Measurements from ENCODE around the gene PPIG. TPM values are rescaled to one million over a fixed set of nuclear protein-coding genes. Genes with fewer than 3 reads are reported as not detected.

The PPIG gene
- total and polyA plus RNA-seq, 2 donors (not counting 1 experiment from before 2014, with no cell fraction given), result 21.5 to 78.6 TPM

DNA sequence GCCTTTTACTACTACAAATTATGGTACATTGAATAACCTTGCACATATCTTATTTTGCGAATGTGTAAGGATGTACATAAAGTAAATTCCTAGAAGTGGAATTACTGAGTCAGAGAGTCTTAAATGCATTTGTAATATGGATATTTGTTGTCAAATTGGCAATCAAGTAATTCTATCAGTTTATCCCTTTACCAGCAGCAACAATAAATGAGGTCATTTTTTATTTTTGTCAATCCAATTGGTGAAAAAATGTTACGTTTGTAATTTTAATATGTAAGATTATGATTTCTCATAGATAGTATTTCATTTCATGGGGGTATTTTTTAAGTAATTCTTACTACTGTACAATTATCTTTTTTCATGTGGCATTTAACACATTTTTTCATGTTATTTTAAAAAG is 14.8 kb downstream of the PPIG start:
- TF ChIP-seq, protein P1, sequence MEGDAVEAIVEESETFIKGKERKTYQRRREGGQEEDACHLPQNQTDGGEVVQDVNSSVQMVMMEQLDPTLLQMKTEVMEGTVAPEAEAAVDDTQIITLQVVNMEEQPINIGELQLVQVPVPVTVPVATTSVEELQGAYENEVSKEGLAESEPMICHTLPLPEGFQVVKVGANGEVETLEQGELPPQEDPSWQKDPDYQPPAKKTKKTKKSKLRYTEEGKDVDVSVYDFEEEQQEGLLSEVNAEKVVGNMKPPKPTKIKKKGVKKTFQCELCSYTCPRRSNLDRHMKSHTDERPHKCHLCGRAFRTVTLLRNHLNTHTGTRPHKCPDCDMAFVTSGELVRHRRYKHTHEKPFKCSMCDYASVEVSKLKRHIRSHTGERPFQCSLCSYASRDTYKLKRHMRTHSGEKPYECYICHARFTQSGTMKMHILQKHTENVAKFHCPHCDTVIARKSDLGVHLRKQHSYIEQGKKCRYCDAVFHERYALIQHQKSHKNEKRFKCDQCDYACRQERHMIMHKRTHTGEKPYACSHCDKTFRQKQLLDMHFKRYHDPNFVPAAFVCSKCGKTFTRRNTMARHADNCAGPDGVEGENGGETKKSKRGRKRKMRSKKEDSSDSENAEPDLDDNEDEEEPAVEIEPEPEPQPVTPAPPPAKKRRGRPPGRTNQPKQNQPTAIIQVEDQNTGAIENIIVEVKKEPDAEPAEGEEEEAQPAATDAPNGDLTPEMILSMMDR (IDR thresholded peaks at IDR 0.05), result no peak
- no peak for TF ChIP-seq EZH2 (IDR thresholded peaks at IDR 0.05; ENCODE audit: borderline replicate concordance, insufficient read depth, low read depth, low read length, poor library complexity, severe bottlenecking)
- no peaks in the 10 kb centered on the region for H3K9me3 Mint-ChIP-seq (ENCODE audit: insufficient read depth)
- CTCF ChIA-PET, result no interaction called here
- DNase-seq (no peak), ATAC-seq (ENCODE audit: low read depth) (no peak)
- no peak overlapping the region for H3K27ac Mint-ChIP-seq
- Histone ChIP-seq H3K27me3 (replicated peaks in 1 of 4; ENCODE audit: control extremely low read depth in 1 of 4, control insufficient read depth in 3 of 4, insufficient read depth in 4 of 4, low read length in 3 of 4) (no peaks in the 10 kb centered on the region), H2AFZ (ENCODE audit: insufficient read depth, low read depth, low read length, poor library complexity, severe bottlenecking) (no peak overlapping the region), H3K4me2 (replicated peaks; ENCODE audit: low read depth, low read length, poor library complexity, severe bottlenecking) (no peak overlapping the region), H3K9me3 (ENCODE audit: control extremely low read depth in 1 of 3, control insufficient read depth in 2 of 3, insufficient read depth in 1 of 3, low read length in 2 of 3) (no peaks in the 10 kb centered on the region), H3K4me1 (ENCODE audit: control insufficient read depth in 2 of 2, insufficient read depth in 2 of 2, low read length in 2 of 2) (no peaks in the 10 kb centered on the region), H3K9ac (ENCODE audit: low read length) (no peak overlapping the region), H3K4me3 (ENCODE audit: control extremely low read depth in 1 of 5, extremely low read depth in 1 of 5, insufficient read depth in 1 of 5, low read depth in 2 of 5, low read length in 4 of 5) (no peak overlapping the region), H4K20me1 (ENCODE audit: control insufficient read depth, insufficient read depth, low read length, poor library complexity, severe bottlenecking) (peaks cover 79% of the 10 kb centered on the region), H3K79me2 (ENCODE audit: control insufficient read depth, insufficient read depth, low read length) (peaks cover 86% of the 10 kb centered on the region), H3K27ac (ENCODE audit: low read length in 2 of 2) (no peak overlapping the region), H3K36me3 (replicated peaks in 1 of 2; ENCODE audit: control extremely low read depth in 1 of 2, control insufficient read depth in 1 of 2, extremely low read depth in 1 of 2, insufficient read depth in 2 of 2, low read length in 1 of 2) (peaks cover 0 to 3% of the 10 kb centered on the region in 2 experiments)
- intact Hi-C loops (cut with micrococcal nuclease), result no loop called here
- H3K4me3 Mint-ChIP-seq, result no peak overlapping the region
- no peaks in the 10 kb centered on the region for H3K27me3 Mint-ChIP-seq
- peaks cover 20% of the 10 kb centered on the region for H3K4me1 Mint-ChIP-seq
- POLR2A ChIA-PET, result no interaction called here
- WGBS (ENCODE audit: insufficient coverage), result no CpG with 5 or more reads among the region's 2 CpGs

DNA sequence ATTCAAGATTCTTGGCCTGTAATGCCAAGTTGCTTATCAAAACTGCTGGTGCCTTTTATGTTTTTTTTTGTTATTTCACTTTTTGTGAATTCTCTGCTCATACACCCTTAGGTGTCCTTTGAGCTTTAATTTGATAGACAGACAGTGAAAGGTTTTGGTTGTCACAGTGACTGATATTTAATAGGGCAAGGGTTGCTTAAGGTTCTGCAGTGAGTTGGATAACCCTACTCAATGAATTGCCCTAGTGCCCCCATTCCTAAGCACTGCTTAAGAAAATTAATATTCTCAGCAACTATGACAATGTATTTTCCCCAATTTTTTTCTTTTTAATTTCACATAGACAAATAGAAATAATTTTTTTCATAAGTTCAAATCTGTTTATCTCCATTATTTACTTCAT is 15.4 kb downstream of the PPIG start:
- intact Hi-C loops (cut with micrococcal nuclease), result no loop called here
- Histone ChIP-seq H3K4me3 (ENCODE audit: control extremely low read depth in 1 of 5, extremely low read depth in 1 of 5, insufficient read depth in 1 of 5, low read depth in 2 of 5, low read length in 4 of 5) (no peak overlapping the region), H3K27me3 (replicated peaks in 1 of 4; ENCODE audit: control extremely low read depth in 1 of 4, control insufficient read depth in 3 of 4, insufficient read depth in 4 of 4, low read length in 3 of 4) (no peaks in the 10 kb centered on the region), H2AFZ (ENCODE audit: insufficient read depth, low read depth, low read length, poor library complexity, severe bottlenecking) (no peak overlapping the region), H3K9ac (ENCODE audit: low read length) (no peak overlapping the region), H3K4me2 (replicated peaks; ENCODE audit: low read depth, low read length, poor library complexity, severe bottlenecking) (no peak overlapping the region), H4K20me1 (ENCODE audit: control insufficient read depth, insufficient read depth, low read length, poor library complexity, severe bottlenecking) (peaks cover 77% of the 10 kb centered on the region), H3K36me3 (replicated peaks in 1 of 2; ENCODE audit: control extremely low read depth in 1 of 2, control insufficient read depth in 1 of 2, extremely low read depth in 1 of 2, insufficient read depth in 2 of 2, low read length in 1 of 2) (peaks cover 0 to 8% of the 10 kb centered on the region in 2 experiments), H3K79me2 (ENCODE audit: control insufficient read depth, insufficient read depth, low read length) (peaks cover 86% of the 10 kb centered on the region), H3K4me1 (ENCODE audit: control insufficient read depth in 2 of 2, insufficient read depth in 2 of 2, low read length in 2 of 2) (no peaks in the 10 kb centered on the region), H3K27ac (ENCODE audit: low read length in 2 of 2) (no peak overlapping the region), H3K9me3 (ENCODE audit: control extremely low read depth in 1 of 3, control insufficient read depth in 2 of 3, insufficient read depth in 1 of 3, low read length in 2 of 3) (no peaks in the 10 kb centered on the region)
- no peaks in the 10 kb centered on the region for H3K27me3 Mint-ChIP-seq
- peaks cover 20% of the 10 kb centered on the region for H3K4me1 Mint-ChIP-seq
- no peak overlapping the region for H3K4me3 Mint-ChIP-seq
- POLR2A ChIA-PET, result no interaction called here
- ATAC-seq (ENCODE audit: low read depth), result no peak
- H3K9me3 Mint-ChIP-seq (ENCODE audit: insufficient read depth), result no peaks in the 10 kb centered on the region
- CTCF ChIA-PET, result no interaction called here
- no peak for TF ChIP-seq EZH2 (IDR thresholded peaks at IDR 0.05; ENCODE audit: borderline replicate concordance, insufficient read depth, low read depth, low read length, poor library complexity, severe bottlenecking)
- TF ChIP-seq, protein P1 (IDR thresholded peaks at IDR 0.05), result no peak
- DNase-seq, result no peak
- H3K27ac Mint-ChIP-seq, result no peak overlapping the region

All from B cell (primary cell).